Glutamatergic neuron (in vitro differentiated cells): ENCODE results near the gene BMP7. TPM values are rescaled to one million over a fixed set of nuclear protein-coding genes. Genes with fewer than 3 reads are reported as not detected.

Source experiments
- DNase-seq: peaks from one replicate; pipeline ENCODE4 v3.0.0; 2022
- H3K27ac Mint-ChIP-seq: one replicate; pipeline ENCODE4 v1.8.0; 2020; ENCODE audit warnings: mild to moderate bottlenecking, mixed read lengths, inconsistent platforms; ENCODE audit not compliant: unreplicated experiment
- H3K27me3 Mint-ChIP-seq: one replicate; pipeline ENCODE4 v1.8.0; 2020; ENCODE audit warnings: mild to moderate bottlenecking, moderate library complexity, mixed read lengths, inconsistent platforms; ENCODE audit not compliant: unreplicated experiment
- H3K36me3 Mint-ChIP-seq: one replicate; pipeline ENCODE4 v1.8.0; 2020; ENCODE audit warnings: mild to moderate bottlenecking, mixed read lengths, inconsistent platforms; ENCODE audit not compliant: unreplicated experiment
- H3K4me1 Mint-ChIP-seq: one replicate; pipeline ENCODE4 v1.8.0; 2020; ENCODE audit warnings: mild to moderate bottlenecking, low read depth, mixed read lengths, inconsistent platforms; ENCODE audit not compliant: unreplicated experiment
- H3K4me3 Mint-ChIP-seq: one replicate; pipeline ENCODE4 v1.8.0; 2020; ENCODE audit warnings: mild to moderate bottlenecking, mixed read lengths, inconsistent platforms; ENCODE audit not compliant: unreplicated experiment
- H3K9me3 Mint-ChIP-seq: one replicate; pipeline ENCODE4 v1.8.0; 2020; ENCODE audit warnings: mild to moderate bottlenecking, moderate library complexity, mixed read lengths, inconsistent platforms; ENCODE audit not compliant: unreplicated experiment
- total RNA-seq: library from RNA; stranded (reverse); fragmentation: NEBNext Ultra II Directional; extraction: Animal tissue kit (Norgen Biotek cat#: 25700); gene quantifications from one replicate; pipeline ENCODE4 v1.2.1, GENCODE V29; 2021; ENCODE audit not compliant: unreplicated experiment
- TF ChIP-seq, protein P1 (sequence below): fragments of 200-600 bp; sonication (generic); IDR thresholded peaks from one replicate; pipeline ENCODE4 v1.5.0; 2021; ENCODE audit not compliant: partially characterized antibody, unreplicated experiment

The BMP7 gene
- total RNA-seq, 1 donor from 2014 or later, result 8.7 TPM

DNA sequence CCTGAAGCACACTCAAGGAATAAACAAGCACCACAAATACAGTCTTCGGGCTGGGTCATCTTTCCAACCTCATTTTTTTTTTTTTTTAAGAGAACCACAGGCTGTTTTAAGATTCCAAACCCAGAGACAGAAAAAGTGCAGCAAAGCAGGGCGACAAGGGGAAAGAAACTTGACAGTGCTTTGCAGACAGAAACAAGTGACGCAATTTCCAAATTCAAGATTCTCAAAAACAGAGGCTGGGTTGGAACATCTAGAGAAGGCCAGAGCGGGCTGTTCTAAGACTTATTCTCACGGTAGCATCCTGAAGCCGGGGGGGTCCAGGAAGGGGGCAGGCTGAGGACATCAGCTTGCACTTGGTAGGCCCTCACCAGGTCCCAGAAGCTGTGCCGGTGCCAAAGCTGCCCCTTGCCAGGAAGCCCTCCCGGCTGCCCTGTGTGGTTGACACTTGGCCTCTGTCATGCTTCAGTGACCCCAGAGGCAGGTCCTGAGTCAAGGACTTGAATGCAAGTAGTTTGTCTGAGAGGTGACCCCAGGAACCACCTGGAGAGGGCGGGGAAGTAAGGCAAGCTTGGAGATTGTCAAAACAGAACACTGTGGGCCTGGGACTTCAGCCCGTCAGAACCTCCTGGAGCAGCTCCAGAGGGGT is 50.5 kb downstream of the BMP7 start:
- Mint-ChIP-seq H3K4me3 (no peak overlapping the region), H3K27me3 (peaks cover 7% of the 10 kb centered on the region), H3K9me3 (no peaks in the 10 kb centered on the region), H3K27ac (no peak overlapping the region), H3K4me1 (peaks cover 9% of the 10 kb centered on the region), H3K36me3 (no peaks in the 10 kb centered on the region)
- DNase-seq, result no peak
- TF ChIP-seq, protein P1, sequence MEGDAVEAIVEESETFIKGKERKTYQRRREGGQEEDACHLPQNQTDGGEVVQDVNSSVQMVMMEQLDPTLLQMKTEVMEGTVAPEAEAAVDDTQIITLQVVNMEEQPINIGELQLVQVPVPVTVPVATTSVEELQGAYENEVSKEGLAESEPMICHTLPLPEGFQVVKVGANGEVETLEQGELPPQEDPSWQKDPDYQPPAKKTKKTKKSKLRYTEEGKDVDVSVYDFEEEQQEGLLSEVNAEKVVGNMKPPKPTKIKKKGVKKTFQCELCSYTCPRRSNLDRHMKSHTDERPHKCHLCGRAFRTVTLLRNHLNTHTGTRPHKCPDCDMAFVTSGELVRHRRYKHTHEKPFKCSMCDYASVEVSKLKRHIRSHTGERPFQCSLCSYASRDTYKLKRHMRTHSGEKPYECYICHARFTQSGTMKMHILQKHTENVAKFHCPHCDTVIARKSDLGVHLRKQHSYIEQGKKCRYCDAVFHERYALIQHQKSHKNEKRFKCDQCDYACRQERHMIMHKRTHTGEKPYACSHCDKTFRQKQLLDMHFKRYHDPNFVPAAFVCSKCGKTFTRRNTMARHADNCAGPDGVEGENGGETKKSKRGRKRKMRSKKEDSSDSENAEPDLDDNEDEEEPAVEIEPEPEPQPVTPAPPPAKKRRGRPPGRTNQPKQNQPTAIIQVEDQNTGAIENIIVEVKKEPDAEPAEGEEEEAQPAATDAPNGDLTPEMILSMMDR, result no peak

DNA sequence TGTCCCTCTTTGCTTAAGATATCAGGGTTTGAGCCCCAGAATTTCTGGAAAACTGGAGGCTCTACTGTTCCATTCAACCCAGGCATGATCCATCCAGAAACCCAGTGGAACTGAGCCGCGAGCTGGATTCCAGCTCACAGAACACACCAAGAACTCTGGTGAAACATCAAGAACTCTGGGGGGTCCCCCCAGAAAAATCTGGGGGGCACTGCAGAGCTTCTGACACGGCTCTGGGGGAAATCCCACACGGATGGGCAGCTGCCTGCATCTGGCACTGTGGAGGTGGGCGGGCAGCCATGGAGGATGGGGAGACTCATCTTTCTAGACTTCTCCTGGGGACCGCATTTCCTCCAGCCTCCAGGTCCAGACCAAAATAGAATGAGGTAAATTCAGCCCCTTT is 51.0 kb downstream of the BMP7 start:
- Mint-ChIP-seq H3K36me3 (no peaks in the 10 kb centered on the region), H3K27ac (no peak overlapping the region), H3K4me1 (peaks cover 6% of the 10 kb centered on the region), H3K9me3 (no peaks in the 10 kb centered on the region), H3K27me3 (peaks cover 6% of the 10 kb centered on the region), H3K4me3 (no peak overlapping the region)
- DNase-seq, result no peak
- TF ChIP-seq, protein P1, result no peak

GRCh38 chr20:57214948-57215347 is 51.5 kb downstream of the BMP7 start:
- DNase-seq, result no peak
- Mint-ChIP-seq H3K36me3 (no peaks in the 10 kb centered on the region), H3K4me3 (no peak overlapping the region), H3K27ac (no peak overlapping the region), H3K9me3 (no peaks in the 10 kb centered on the region), H3K4me1 (peaks cover 4% of the 10 kb centered on the region), H3K27me3 (peaks cover 6% of the 10 kb centered on the region)
- TF ChIP-seq, protein P1, result no peak

- H3K27me3 Mint-ChIP-seq, result peaks cover 6% of the 10 kb centered on the region
- no peak overlapping the region for H3K4me3 Mint-ChIP-seq
- no peaks in the 10 kb centered on the region for H3K9me3 Mint-ChIP-seq
- peaks cover 4% of the 10 kb centered on the region for H3K4me1 Mint-ChIP-seq
- no peak overlapping the region for H3K27ac Mint-ChIP-seq
- DNase-seq, result no peak
- TF ChIP-seq, protein P1, result no peak
- H3K36me3 Mint-ChIP-seq, result no peaks in the 10 kb centered on the region
Measured at GRCh38 chr20:57214427-57214826, 52.0 kb downstream of the BMP7 start.

- H3K4me1 Mint-ChIP-seq, result peaks cover 4% of the 10 kb centered on the region
- TF ChIP-seq, protein P1, result no peak
- H3K36me3 Mint-ChIP-seq, result no peaks in the 10 kb centered on the region
- no peak for DNase-seq
- no peak overlapping the region for H3K4me3 Mint-ChIP-seq
- H3K27me3 Mint-ChIP-seq, result peaks cover 6% of the 10 kb centered on the region
- no peaks in the 10 kb centered on the region for H3K9me3 Mint-ChIP-seq
- H3K27ac Mint-ChIP-seq, result no peak overlapping the region
Measured at GRCh38 chr20:57213924-57214323, 52.5 kb downstream of the BMP7 start.
